GM12872 (cell line): ENCODE data around the gene BNIP5.

Experiments
- CTCF ChIP-seq: IDR thresholded peaks from 3 replicates; pipeline ENCODE4 v1.5.1; 2011; ENCODE audit warnings: low read depth, mild to moderate bottlenecking, low read length, moderate library complexity; ENCODE audit not compliant: insufficient read depth

BNIP5 gene

GRCh38 chr6:36373368-36374019 lies 36.8 kb upstream of the BNIP5 start:
- no peak for TF ChIP-seq CTCF

GRCh38 chr6:36372088-36372487 lies 35.4 kb upstream of the BNIP5 start:
- no peak for TF ChIP-seq CTCF

GRCh38 chr6:36371211-36371610 lies 34.5 kb upstream of the BNIP5 start:
- TF ChIP-seq CTCF = no peak

- no peak for TF ChIP-seq CTCF
Observed at GRCh38 chr6:36370638-36371037, 34.0 kb upstream of the BNIP5 start.

GRCh38 chr6:36368921-36369865 lies 32.5 kb upstream of the BNIP5 start:
- TF ChIP-seq CTCF = no peak

GRCh38 chr6:36368421-36368820 lies 31.7 kb upstream of the BNIP5 start:
- TF ChIP-seq CTCF = no peak

GRCh38 chr6:36367743-36368142 lies 31.1 kb upstream of the BNIP5 start:
- no peak for TF ChIP-seq CTCF
